Neural cell (in vitro differentiated cells): ENCODE measurements around the gene SLF2. TPM values are rescaled to one million over a fixed set of nuclear protein-coding genes. Genes with fewer than 3 reads are reported as not detected.

ENCODE experiments used
- H2AFZ ChIP-seq: fragments of 200-600, 300-800 bp; sonication (generic), shearing (Covaris generic); 2 replicates; pipeline ENCODE4 v1.6.0; 2014; ENCODE audit warnings: low read depth, mild to moderate bottlenecking, antibody characterized with exemption, low read length, moderate library complexity
- H3F3A ChIP-seq: fragments of 200-600 bp; shearing (Covaris generic); 2 replicates; pipeline ENCODE4 v1.6.1; 2016; ENCODE audit warnings: mild to moderate bottlenecking, moderate library complexity, mixed read lengths, antibody characterized with exemption, low read length; ENCODE audit not compliant: insufficient read depth, poor library complexity, severe bottlenecking
- H3K27ac ChIP-seq: fragments of 200-600, 300-800 bp; sonication (generic), shearing (Covaris generic); 2 replicates; pipeline ENCODE4 v1.5.1; 2014; ENCODE audit warnings: mild to moderate bottlenecking, low read length, moderate library complexity
- H3K27me3 ChIP-seq: fragments of 300-800, 200-600 bp; sonication (generic), shearing (Covaris generic); 2 replicates; pipeline ENCODE4 v1.6.0; 2014; ENCODE audit warnings: mild to moderate bottlenecking, low read depth, low read length, moderate library complexity; ENCODE audit not compliant: insufficient read depth
- H3K36me3 ChIP-seq: fragments of 300-800, 200-600 bp; sonication (generic), shearing (Covaris generic); 2 replicates; pipeline ENCODE4 v1.5.1; 2014; ENCODE audit warnings: mild to moderate bottlenecking, antibody characterized with exemption, low read length, moderate library complexity; ENCODE audit not compliant: insufficient read depth
- H3K4me2 ChIP-seq: fragments of 300-800, 200-600 bp; sonication (generic), shearing (Covaris generic); 2 replicates; pipeline ENCODE4 v1.6.0; 2014; ENCODE audit warnings: mild to moderate bottlenecking, low read length
- H3K4me3 ChIP-seq: fragments of 300-800, 200-600 bp; sonication (generic), shearing (Covaris generic); 2 replicates; pipeline ENCODE4 v1.5.1; 2014; ENCODE audit warnings: mild to moderate bottlenecking, low read length, moderate library complexity
- H3K79me2 ChIP-seq: fragments of 200-600 bp; shearing (Covaris generic); replicated peaks from 2 replicates; pipeline ENCODE4 v1.6.0; 2014; ENCODE audit warnings: mild to moderate bottlenecking, low read length, moderate library complexity; ENCODE audit not compliant: insufficient read depth
- H3K9ac ChIP-seq: fragments of 300-800, 200-600 bp; sonication (generic), shearing (Covaris generic); 2 replicates; pipeline ENCODE4 v1.6.1; 2016; ENCODE audit warnings: mild to moderate bottlenecking, low read length, mixed read lengths
- H3K9me2 ChIP-seq: fragments of 200-600 bp; shearing (Covaris generic); 2 replicates; pipeline ENCODE4 v1.6.1; 2016; ENCODE audit warnings: mild to moderate bottlenecking, low read length, mixed read lengths; ENCODE audit not compliant: insufficient read depth
- H3K9me3 ChIP-seq: fragments of 200-600, 300-800 bp; sonication (generic), shearing (Covaris generic); 2 replicates; pipeline ENCODE4 v1.6.1; 2016; ENCODE audit warnings: mild to moderate bottlenecking, mixed run types, low read length, moderate library complexity, mixed read lengths
- H4K20me1 ChIP-seq: fragments of 200-600 bp; shearing (Covaris generic); 2 replicates; pipeline ENCODE4 v1.6.1; 2016; ENCODE audit warnings: mild to moderate bottlenecking, mixed run types; ENCODE audit not compliant: insufficient read depth
- CTCF ChIP-seq: fragments of 450-650 bp; IDR thresholded peaks from 2 replicates; pipeline ENCODE4 v1.5.1; 2014; ENCODE audit warnings: antibody characterized with exemption, mild to moderate bottlenecking, moderate library complexity; ENCODE audit not compliant: poor library complexity, severe bottlenecking
- EP300 ChIP-seq: fragments of 450-650 bp; conservative IDR thresholded peaks from 2 replicates; pipeline ENCODE4 v1.6.1; 2014; ENCODE audit warnings: antibody characterized with exemption, mild to moderate bottlenecking, moderate library complexity; ENCODE audit not compliant: poor library complexity, severe bottlenecking
- EZH2 ChIP-seq: fragments of 200-600, 300-800 bp; shearing (Covaris generic), sonication (generic); IDR thresholded peaks from 2 replicates; pipeline ENCODE4 v1.6.1; 2014; ENCODE audit warnings: antibody characterized with exemption, low read length, borderline replicate concordance, mild to moderate bottlenecking; ENCODE audit not compliant: insufficient read depth, poor library complexity, severe bottlenecking
- MXI1 ChIP-seq: fragments of 450-650 bp; conservative IDR thresholded peaks from 2 replicates; pipeline ENCODE4 v1.6.1; 2014; ENCODE audit warnings: antibody characterized with exemption, mild to moderate bottlenecking; ENCODE audit not compliant: poor library complexity, severe bottlenecking
- POLR2AphosphoS5 ChIP-seq: IDR thresholded peaks from 2 replicates; pipeline ENCODE4 v1.6.1; 2012
- RAD21 ChIP-seq: fragments of 450-650 bp; conservative IDR thresholded peaks from 2 replicates; pipeline ENCODE4 v1.6.1; 2014; ENCODE audit warnings: antibody characterized with exemption, mild to moderate bottlenecking, moderate library complexity
- REST ChIP-seq: IDR thresholded peaks from 2 replicates; pipeline ENCODE4 v1.6.1; 2012; ENCODE audit warnings: borderline replicate concordance
- SMC3 ChIP-seq: fragments of 450-650 bp; conservative IDR thresholded peaks from 2 replicates; pipeline ENCODE4 v1.6.1; 2014; ENCODE audit warnings: antibody characterized with exemption, mild to moderate bottlenecking, moderate library complexity; ENCODE audit not compliant: poor library complexity
- TAF1 ChIP-seq: IDR thresholded peaks from 2 replicates; pipeline ENCODE4 v1.6.1; 2012; ENCODE audit warnings: low read depth
- polyA plus RNA-seq: library from polyadenylated mRNA; depleted of rRNA; stranded (reverse); fragments of >200 nt; gene quantifications from 2 replicates; pipeline ENCODE4 v1.2.3, GENCODE V29; 2014

SLF2 gene
- polyA plus RNA-seq, 1 donor from 2014 or later = 43.0 TPM

GRCh38 chr10:100901051-100901450 lies 11.7 kb upstream of the SLF2 start:
- Histone ChIP-seq H4K20me1 (no peaks in the 10 kb centered on the region), H3K27ac (no peak overlapping the region), H3K9me3 (no peaks in the 10 kb centered on the region), H3F3A (no peaks in the 10 kb centered on the region), H3K27me3 (no peaks in the 10 kb centered on the region), H2AFZ (no peak overlapping the region), H3K4me3 (no peak overlapping the region), H3K9ac (no peak overlapping the region), H3K79me2 (no peaks in the 10 kb centered on the region), H3K4me2 (no peak overlapping the region), H3K36me3 (no peaks in the 10 kb centered on the region), H3K9me2 (no peaks in the 10 kb centered on the region)
- TF ChIP-seq POLR2AphosphoS5 = no peak

GRCh38 chr10:100902622-100903021 lies 10.1 kb upstream of the SLF2 start:
- Histone ChIP-seq H3F3A (no peaks in the 10 kb centered on the region), H3K9me2 (no peaks in the 10 kb centered on the region), H3K27ac (no peak overlapping the region), H3K4me2 (no peak overlapping the region), H3K9ac (no peak overlapping the region), H3K79me2 (no peaks in the 10 kb centered on the region), H3K36me3 (no peaks in the 10 kb centered on the region), H2AFZ (no peak overlapping the region), H3K4me3 (no peak overlapping the region), H4K20me1 (no peaks in the 10 kb centered on the region), H3K27me3 (no peaks in the 10 kb centered on the region), H3K9me3 (no peaks in the 10 kb centered on the region)
- no peak for TF ChIP-seq REST
- TF ChIP-seq EP300 = no peak
- TF ChIP-seq POLR2AphosphoS5 = no peak
- no peak for TF ChIP-seq RAD21
- TF ChIP-seq CTCF = no peak
- no peak for TF ChIP-seq MXI1
- TF ChIP-seq SMC3 = no peak
- TF ChIP-seq EZH2 = no peak
- no peak for TF ChIP-seq TAF1

GRCh38 chr10:100904917-100905316 lies 7.8 kb upstream of the SLF2 start:
- H3K4me3 ChIP-seq = no peak overlapping the region
- no peaks in the 10 kb centered on the region for H3K9me2 ChIP-seq
- TF ChIP-seq RAD21 = no peak
- TF ChIP-seq REST = no peak
- TF ChIP-seq SMC3 = no peak
- TF ChIP-seq MXI1 = no peak
- no peak for TF ChIP-seq TAF1
- no peak for TF ChIP-seq EP300
- TF ChIP-seq EZH2 = no peak
- no peak for TF ChIP-seq CTCF
- TF ChIP-seq POLR2AphosphoS5 = no peak
- H3K9ac ChIP-seq = no peak overlapping the region
- H4K20me1 ChIP-seq = no peaks in the 10 kb centered on the region
- no peaks in the 10 kb centered on the region for H3K9me3 ChIP-seq
- no peak overlapping the region for H2AFZ ChIP-seq
- no peak overlapping the region for H3K27ac ChIP-seq
- no peaks in the 10 kb centered on the region for H3K79me2 ChIP-seq
- H3K36me3 ChIP-seq = no peaks in the 10 kb centered on the region
- H3K27me3 ChIP-seq = no peaks in the 10 kb centered on the region
- H3K4me2 ChIP-seq = no peak overlapping the region
- no peaks in the 10 kb centered on the region for H3F3A ChIP-seq
